ENCODE measurements around the gene SART3. TPM values are rescaled to one million over a fixed set of nuclear protein-coding genes. Genes with fewer than 3 reads are reported as not detected.

Gene SART3
- total and polyA plus RNA-seq, 2 of the 13 experiments (the other 11 are each of a cell fraction or from before 2014, with no cell fraction given) = 16.1 to 69.9 TPM

DNA sequence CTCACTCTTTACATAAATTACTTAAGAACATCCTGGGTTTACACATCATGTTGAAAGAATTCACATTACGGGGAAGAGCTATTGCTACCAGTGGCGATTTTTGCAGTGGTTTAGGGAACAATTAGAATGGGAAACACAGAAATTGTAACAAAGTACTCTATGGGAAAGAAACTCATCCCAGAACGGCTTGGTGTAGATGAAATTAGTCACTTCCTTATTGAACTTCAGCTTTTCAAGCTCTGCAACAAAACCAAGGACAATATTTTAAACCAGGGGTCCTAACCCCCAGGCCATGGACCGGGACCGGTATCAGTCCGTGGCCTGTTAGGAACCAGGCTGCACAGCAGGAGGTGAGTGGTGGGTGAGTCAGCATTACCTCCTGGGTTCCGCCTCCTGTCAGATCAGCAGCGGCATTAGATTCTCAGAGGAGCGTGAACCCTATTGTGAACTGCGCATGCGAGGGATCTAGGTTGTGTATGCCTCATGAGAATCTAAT, 78.2 kb downstream of the SART3 start:
- in situ Hi-C loops (cut with HindIII; ENCODE audit: extremely low pct_ligation_motif_present, low pct_unique_long_range_greater_than_20kb) = no loop called here
- H3K36me3 ChIP-seq (replicated peaks in 1 of 2; ENCODE audit: control insufficient read depth in 1 of 2, insufficient read depth in 2 of 2, low read length in 2 of 2) = no peaks in the 10 kb centered on the region
- ChIA-PET POLR2A (no interaction called here), CTCF (ENCODE audit: low intra/inter-chr PET ratio, low total read pairs) (no interaction called here)
- FAIRE-seq (no peak), ATAC-seq (no peak), DNase-seq (ENCODE audit: low spot score) (no peak)
- H3K79me2 ChIP-seq (ENCODE audit: insufficient read depth, low read length) = no peaks in the 10 kb centered on the region
- H3K27ac ChIP-seq (ENCODE audit: extremely low read length, insufficient read depth, low read length) = no peak overlapping the region
- no peak overlapping the region for H3K4me3 ChIP-seq (replicated peaks in 1 of 3; ENCODE audit: insufficient read depth in 1 of 3, low read depth in 2 of 3, low read length in 3 of 3)
- no peaks in the 10 kb centered on the region for H4K20me1 ChIP-seq (ENCODE audit: insufficient read depth, low read length)
- 15% methylated on average over 10 of the region's 11 CpGs for WGBS (ENCODE audit: low lambda C conversion rate)
- no peak overlapping the region for H2AFZ ChIP-seq (ENCODE audit: low read length)
- TF ChIP-seq FOSL2 (CRISPR knock-in tag; IDR thresholded peaks at IDR 0.05) (peak; percentile 37; the same call in 1 of the 2 replicates), NFE2 (CRISPR knock-in tag; IDR thresholded peaks at IDR 0.05) (peak; percentile 44; the same call in 1 of the 2 replicates), ZNF263 (CRISPR knock-in tag; IDR thresholded peaks at IDR 0.05) (no peak)
- no peaks in the 10 kb centered on the region for H3K9me3 ChIP-seq (ENCODE audit: low read length)
- H3K4me1 ChIP-seq (ENCODE audit: insufficient read depth, low read length) = no peaks in the 10 kb centered on the region
- no TSS peak for BruUV-seq (replicated peaks)
- 0 out of 5 replicates have a peak, but pooled peaks cover 1 to 10% of the 10 kb centered on the region in 2 experiments for H3K27me3 ChIP-seq (ENCODE audit: control insufficient read depth in 1 of 2, insufficient read depth in 2 of 2, low read length in 2 of 2)
- intact Hi-C loops (cut with micrococcal nuclease; ENCODE audit: unreplicated experiment) = no loop called here
- H3K9ac ChIP-seq (ENCODE audit: insufficient read depth, low read depth, low read length) = no peak overlapping the region
- H3K4me2 ChIP-seq (ENCODE audit: low read depth, low read length) = no peak overlapping the region

DNA sequence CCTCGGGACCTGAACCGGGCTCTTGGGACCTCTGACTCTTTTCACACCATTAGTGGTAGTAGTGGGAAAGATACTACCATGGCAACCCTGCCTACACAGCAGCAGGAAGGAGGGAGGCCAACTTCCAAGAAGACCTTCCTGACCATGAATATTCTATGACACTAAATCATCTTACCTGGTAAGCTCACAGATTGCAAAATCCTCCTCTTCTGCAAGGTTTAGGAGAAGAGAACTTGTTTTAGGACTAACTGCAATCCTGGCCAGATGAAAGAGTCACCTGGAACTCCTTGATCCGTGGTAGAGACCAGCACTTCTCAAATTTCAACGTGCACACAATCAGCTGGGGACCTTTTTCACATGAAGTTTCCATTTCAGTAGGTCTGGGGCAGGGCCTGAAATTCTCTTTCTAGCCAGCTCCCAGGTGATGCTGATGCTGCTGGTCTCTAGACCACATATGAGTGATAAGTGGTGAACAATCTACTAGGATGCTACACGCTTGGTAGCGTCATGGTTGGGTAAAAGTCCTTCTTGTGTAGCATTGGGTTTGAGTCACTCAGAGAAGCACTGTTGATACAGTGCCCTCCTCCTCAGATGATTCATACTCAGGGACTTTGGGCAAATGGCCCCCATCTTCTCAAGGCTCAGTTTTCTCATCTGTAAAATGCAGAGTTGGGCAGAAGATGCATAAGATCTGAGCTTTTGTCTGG, 81.5 kb downstream of the SART3 start:
- no peaks in the 10 kb centered on the region for H3K79me2 ChIP-seq (ENCODE audit: insufficient read depth, low read length)
- H3K4me3 ChIP-seq (replicated peaks in 1 of 3; ENCODE audit: insufficient read depth in 1 of 3, low read depth in 2 of 3, low read length in 3 of 3) = no peak overlapping the region
- no peaks in the 10 kb centered on the region for H3K9me3 ChIP-seq (ENCODE audit: low read length)
- intact Hi-C loops (cut with micrococcal nuclease; ENCODE audit: unreplicated experiment) = no loop called here
- DNase-seq (ENCODE audit: low spot score) = no peak
- no peaks in the 10 kb centered on the region for H3K36me3 ChIP-seq (replicated peaks in 1 of 2; ENCODE audit: control insufficient read depth in 1 of 2, insufficient read depth in 2 of 2, low read length in 2 of 2)
- WGBS (ENCODE audit: low lambda C conversion rate) = 0% methylated on average over 6 of the region's 6 CpGs
- no peak overlapping the region for H3K4me2 ChIP-seq (ENCODE audit: low read depth, low read length)
- in situ Hi-C loops (cut with HindIII; ENCODE audit: extremely low pct_ligation_motif_present, low pct_unique_long_range_greater_than_20kb) = no loop called here
- FAIRE-seq = no peak
- ChIA-PET POLR2A (no interaction called here), CTCF (ENCODE audit: low intra/inter-chr PET ratio, low total read pairs) (no interaction called here)
- no peak overlapping the region for H3K9ac ChIP-seq (ENCODE audit: insufficient read depth, low read depth, low read length)
- no peaks in the 10 kb centered on the region for H4K20me1 ChIP-seq (ENCODE audit: insufficient read depth, low read length)
- BruUV-seq (replicated peaks) = no TSS peak
- H2AFZ ChIP-seq (ENCODE audit: low read length) = no peak overlapping the region
- no peak for ATAC-seq
- H3K27ac ChIP-seq (ENCODE audit: extremely low read length, insufficient read depth, low read length) = no peak overlapping the region
- H3K4me1 ChIP-seq (ENCODE audit: insufficient read depth, low read length) = no peaks in the 10 kb centered on the region
- 0 out of 5 replicates have a peak, but pooled peaks cover 1 to 10% of the 10 kb centered on the region in 2 experiments for H3K27me3 ChIP-seq (ENCODE audit: control insufficient read depth in 1 of 2, insufficient read depth in 2 of 2, low read length in 2 of 2)
- TF ChIP-seq SNRNP70 (IDR thresholded peaks at IDR 0.05; ENCODE audit: low read depth, low read length) = no peak
- no peak for TF ChIP-seq TEAD3 (CRISPR knock-in tag; optimal IDR thresholded peaks at IDR 0.05; ENCODE audit: borderline replicate concordance)
- no peak for TF ChIP-seq ZNF264 (CRISPR knock-in tag; IDR thresholded peaks at IDR 0.05)
- TF ChIP-seq GABPB1 (CRISPR knock-in tag; IDR thresholded peaks at IDR 0.05) = no peak
- TF ChIP-seq, protein P1, sequence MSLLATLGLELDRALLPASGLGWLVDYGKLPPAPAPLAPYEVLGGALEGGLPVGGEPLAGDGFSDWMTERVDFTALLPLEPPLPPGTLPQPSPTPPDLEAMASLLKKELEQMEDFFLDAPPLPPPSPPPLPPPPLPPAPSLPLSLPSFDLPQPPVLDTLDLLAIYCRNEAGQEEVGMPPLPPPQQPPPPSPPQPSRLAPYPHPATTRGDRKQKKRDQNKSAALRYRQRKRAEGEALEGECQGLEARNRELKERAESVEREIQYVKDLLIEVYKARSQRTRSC (CRISPR knock-in tag; IDR thresholded peaks at IDR 0.05; ENCODE audit: low read depth) = no peak
- no peak for TF ChIP-seq ESRRA (CRISPR knock-in tag; IDR thresholded peaks at IDR 0.05; ENCODE audit: low read depth)
- no peak for TF ChIP-seq SYNCRIP (IDR thresholded peaks at IDR 0.05; ENCODE audit: insufficient read depth, low read depth, low read length)
- no peak for TF ChIP-seq U2AF2 (IDR thresholded peaks at IDR 0.05; ENCODE audit: low read depth, low read length)
- TF ChIP-seq, protein P2, sequence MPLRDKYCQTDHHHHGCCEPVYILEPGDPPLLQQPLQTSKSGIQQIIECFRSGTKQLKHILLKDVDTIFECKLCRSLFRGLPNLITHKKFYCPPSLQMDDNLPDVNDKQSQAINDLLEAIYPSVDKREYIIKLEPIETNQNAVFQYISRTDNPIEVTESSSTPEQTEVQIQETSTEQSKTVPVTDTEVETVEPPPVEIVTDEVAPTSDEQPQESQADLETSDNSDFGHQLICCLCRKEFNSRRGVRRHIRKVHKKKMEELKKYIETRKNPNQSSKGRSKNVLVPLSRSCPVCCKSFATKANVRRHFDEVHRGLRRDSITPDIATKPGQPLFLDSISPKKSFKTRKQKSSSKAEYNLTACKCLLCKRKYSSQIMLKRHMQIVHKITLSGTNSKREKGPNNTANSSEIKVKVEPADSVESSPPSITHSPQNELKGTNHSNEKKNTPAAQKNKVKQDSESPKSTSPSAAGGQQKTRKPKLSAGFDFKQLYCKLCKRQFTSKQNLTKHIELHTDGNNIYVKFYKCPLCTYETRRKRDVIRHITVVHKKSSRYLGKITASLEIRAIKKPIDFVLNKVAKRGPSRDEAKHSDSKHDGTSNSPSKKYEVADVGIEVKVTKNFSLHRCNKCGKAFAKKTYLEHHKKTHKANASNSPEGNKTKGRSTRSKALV (CRISPR knock-in tag; IDR thresholded peaks at IDR 0.05) = no peak
- TF ChIP-seq, protein P3, sequence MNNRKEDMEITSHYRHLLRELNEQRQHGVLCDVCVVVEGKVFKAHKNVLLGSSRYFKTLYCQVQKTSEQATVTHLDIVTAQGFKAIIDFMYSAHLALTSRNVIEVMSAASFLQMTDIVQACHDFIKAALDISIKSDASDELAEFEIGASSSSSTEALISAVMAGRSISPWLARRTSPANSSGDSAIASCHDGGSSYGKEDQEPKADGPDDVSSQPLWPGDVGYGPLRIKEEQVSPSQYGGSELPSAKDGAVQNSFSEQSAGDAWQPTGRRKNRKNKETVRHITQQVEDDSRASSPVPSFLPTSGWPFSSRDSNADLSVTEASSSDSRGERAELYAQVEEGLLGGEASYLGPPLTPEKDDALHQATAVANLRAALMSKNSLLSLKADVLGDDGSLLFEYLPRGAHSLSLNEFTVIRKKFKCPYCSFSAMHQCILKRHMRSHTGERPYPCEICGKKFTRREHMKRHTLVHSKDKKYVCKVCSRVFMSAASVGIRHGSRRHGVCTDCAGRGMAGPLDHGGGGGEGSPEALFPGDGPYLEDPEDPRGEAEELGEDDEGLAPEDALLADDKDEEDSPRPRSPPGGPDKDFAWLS (CRISPR knock-in tag; IDR thresholded peaks at IDR 0.05; ENCODE audit: borderline replicate concordance) = no peak
- no peak for TF ChIP-seq FOXJ3 (CRISPR knock-in tag; IDR thresholded peaks at IDR 0.05; ENCODE audit: borderline replicate concordance)

Measured in HepG2 (cell line).